GM21381 (cell line): ENCODE measurements around the gene TRIM54.
"Not testable (repeated sequence)": the region's sequence is repeated elsewhere in the genome, so short reads cannot be mapped to it uniquely, and the experiment has no call there.

ENCODE experiments used
- ATAC-seq: cut with Tn5 transposase; IDR thresholded peaks from one replicate; pipeline ENCODE4 v1.9.1; 2021; ENCODE audit warnings: mild to moderate bottlenecking, moderate library complexity; ENCODE audit not compliant: unreplicated experiment

Gene TRIM54

DNA sequence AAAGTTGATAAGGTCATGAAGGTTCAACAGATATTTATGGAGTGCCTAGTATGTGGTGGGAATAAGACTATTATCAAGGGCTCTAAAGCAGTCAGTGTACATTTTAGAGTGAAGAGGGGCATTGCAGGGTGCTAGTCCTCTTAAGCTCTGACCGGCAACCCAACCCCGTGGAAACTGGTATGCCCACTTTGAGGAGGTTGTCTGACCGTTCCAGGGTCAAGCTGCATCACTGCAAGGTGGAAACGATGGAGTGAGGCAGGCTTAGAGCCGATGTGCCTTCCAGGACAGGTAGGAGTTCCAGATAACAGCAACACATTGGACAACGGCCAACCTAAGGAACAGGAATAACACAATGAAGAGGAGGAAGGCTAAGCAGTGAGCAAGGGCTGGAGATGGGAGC lies 27.4 kb downstream of the TRIM54 start:
- no peak for ATAC-seq

GRCh38 chr2:27312152-27312551 lies 29.9 kb downstream of the TRIM54 start:
- no peak for ATAC-seq

GRCh38 chr2:27313882-27314645 lies 31.8 kb downstream of the TRIM54 start:
- no peak for ATAC-seq

DNA sequence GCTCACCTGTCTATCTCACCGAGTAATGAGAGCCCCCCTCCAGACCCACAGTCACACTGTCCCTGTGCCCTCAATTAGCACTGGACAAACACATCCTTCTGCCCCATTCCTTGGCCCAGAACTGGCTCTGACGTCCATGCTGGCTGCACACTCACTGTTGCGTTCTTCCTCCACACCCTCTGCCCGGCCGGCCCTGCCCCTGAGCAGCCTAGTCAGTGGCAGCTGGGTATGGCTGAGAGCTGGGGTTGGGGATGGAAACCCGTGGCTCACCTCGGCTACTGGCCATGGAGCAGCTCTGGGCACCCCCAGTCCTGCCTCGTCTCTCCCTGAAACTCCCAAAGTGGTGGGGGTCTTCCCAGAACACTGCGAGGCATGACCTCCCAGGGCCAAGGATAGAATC lies 32.5 kb downstream of the TRIM54 start:
- ATAC-seq, result no peak

GRCh38 chr2:27315122-27315521 lies 32.9 kb downstream of the TRIM54 start:
- no peak for ATAC-seq

DNA sequence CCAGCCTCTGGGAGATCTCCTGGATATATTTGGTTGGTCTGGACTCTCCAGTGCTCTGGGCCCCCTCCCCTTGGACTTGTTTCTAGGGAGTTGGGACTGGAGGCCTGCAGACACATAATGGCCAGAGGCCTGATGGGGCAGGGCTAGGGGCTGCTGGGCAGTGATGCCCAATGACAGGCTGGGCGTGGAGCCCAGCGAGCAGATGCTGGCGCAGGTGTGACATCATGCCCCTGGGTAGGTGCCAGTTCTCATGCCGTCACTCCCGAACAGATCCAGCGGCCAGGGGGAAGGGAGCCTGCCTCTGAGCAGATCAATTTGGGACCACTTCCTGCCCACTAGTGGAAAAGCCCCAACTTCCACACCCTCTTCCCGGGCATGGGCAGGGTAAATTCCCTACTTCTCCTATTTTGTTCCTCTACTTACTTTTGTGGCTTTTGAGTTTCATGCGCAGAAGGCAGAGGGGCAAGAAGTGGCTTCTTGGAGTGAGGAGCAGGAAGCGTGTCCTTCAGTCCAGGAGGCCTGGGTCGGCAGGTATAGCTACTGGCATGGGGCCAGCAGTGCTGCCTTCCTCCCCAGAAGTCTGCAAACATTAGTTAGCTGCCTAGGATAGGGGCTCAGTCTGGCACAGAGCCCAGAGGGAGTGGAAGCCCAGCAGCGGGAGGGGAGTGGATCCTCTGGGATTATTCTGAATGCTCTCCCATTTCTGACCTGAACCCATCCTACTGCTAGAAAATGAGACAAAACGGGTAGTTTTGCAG lies 34.6 kb downstream of the TRIM54 start:
- ATAC-seq, result no peak

GRCh38 chr2:27319839-27320238 lies 37.6 kb downstream of the TRIM54 start:
- not testable (repeated sequence) for ATAC-seq

DNA sequence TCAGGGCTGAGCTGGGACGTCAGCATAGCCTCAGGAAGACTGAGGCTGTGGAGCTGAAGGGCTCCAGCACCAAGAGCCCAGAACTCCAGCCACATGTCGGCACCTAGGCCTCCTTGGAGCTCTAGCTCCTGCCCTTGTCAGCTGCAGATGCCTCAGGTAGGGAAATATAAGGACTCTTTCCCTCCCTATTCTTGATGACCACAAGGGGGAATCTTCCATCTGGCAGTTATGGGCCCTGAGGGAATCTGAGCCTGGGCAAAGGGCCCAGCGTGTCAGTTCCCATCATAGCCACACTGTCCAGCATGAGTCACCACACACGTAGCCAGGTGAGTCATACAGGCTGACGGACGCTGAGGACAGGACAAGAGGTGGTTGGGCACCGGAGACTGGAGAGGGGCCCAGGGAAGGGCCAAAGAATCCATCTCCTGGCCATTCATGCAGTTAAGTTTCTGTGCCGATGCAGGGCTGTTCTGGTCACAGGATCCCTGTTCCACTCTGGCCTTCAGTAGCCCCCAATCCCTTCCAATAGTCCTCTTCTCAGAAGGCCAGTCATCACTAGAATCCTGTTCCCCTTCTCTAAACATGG lies 38.8 kb downstream of the TRIM54 start:
- no peak for ATAC-seq

- no peak for ATAC-seq
These were observed 40.1 kb downstream of the TRIM54 start for GRCh38 chr2:27322301-27322765.

- peak; percentile 96 for ATAC-seq
These were observed 40.8 kb downstream of the TRIM54 start, which contains the start of gene MPV17 for GRCh38 chr2:27322766-27323595. Gene MPV17, minus strand, starts transcription at chr2:27323097. Its CDS starts 580 bp downstream, at chr2:27322517.

DNA sequence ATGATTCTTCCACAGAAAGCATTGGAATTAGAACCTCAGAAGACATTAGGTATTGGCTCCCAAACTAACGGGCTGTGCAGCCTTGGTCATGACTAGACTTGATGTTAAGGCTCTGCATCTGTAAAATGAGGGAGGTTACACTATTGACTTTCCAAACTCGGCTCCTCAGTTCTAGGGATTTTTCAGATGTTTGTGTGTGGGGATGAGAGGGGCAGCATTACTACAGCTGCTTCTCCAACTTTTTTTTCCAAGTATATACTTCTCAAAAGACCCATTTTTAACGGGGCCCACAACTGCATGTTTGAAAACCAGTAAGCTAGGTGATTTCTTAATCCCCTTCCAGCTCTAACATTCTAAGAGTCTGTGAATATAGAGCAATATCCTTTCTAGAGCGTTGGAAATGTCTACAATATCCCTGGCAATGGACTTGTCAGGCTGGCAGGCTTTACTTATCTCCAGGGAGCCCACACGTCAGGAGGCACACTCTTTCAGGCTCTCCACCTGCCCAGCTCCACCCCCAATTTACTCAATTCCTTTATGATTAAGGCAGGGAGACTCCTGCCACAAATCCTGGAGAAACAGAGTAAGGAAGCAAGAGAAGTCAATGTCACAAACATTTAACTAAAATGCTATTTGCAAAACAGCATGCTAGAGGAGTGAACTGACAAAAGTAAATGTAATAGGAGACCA lies 41.5 kb downstream of the TRIM54 start:
- no peak for ATAC-seq

- no peak for ATAC-seq
These were observed 42.5 kb downstream of the TRIM54 start for GRCh38 chr2:27324720-27325119.

DNA sequence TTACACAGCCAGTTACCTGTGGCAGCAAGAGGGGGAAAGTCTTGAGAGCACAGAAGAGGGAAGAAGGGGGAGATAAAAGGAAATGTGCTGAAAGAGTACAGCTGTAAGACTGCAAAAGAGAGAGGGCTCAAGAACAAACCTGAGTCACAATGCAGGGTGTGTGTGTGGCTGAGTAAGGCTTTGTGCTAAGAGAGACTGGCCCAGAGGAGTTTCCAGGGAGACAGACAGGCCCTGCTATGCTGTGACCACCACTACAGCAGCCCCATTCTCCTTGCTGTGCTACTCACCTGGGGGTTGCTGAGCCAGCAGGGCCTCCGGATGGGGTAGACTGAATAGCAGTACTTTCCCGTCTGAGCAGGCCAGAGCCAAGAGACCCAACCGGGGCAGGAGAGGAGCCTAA lies 53.1 kb downstream of the TRIM54 start:
- no peak for ATAC-seq

- ATAC-seq, result no peak
These were observed 53.9 kb downstream of the TRIM54 start for GRCh38 chr2:27336173-27336572.

GRCh38 chr2:27347641-27348040 lies 65.4 kb downstream of the TRIM54 start:
- no peak for ATAC-seq

DNA sequence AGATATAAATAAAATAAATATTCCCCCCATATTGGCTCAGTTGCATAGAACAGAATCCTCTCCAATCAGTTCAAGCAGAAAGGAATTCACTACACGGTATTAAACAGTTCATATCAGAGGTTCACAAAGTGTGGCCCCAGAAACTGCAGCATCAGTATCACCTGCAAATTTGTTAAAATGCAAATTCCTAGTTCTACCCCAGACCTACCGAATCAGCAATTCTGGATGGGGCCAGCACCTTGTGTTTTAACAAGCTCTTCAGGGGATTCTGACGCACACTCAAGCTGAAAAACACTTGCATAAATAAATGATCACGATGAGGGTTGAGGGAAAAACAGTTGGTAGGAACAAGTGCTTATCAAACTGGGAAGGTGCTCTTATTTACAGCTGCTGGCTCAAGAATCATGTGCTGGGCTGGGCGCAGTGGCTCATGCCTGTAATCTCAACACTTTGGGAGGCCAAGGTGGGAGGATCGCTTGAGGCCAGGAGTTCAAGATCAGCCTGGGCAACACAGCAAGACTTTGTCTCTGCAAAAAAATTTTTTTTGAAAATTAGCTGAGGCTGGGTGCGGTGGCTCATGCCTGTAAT lies 68.0 kb downstream of the TRIM54 start:
- ATAC-seq, result no peak

DNA sequence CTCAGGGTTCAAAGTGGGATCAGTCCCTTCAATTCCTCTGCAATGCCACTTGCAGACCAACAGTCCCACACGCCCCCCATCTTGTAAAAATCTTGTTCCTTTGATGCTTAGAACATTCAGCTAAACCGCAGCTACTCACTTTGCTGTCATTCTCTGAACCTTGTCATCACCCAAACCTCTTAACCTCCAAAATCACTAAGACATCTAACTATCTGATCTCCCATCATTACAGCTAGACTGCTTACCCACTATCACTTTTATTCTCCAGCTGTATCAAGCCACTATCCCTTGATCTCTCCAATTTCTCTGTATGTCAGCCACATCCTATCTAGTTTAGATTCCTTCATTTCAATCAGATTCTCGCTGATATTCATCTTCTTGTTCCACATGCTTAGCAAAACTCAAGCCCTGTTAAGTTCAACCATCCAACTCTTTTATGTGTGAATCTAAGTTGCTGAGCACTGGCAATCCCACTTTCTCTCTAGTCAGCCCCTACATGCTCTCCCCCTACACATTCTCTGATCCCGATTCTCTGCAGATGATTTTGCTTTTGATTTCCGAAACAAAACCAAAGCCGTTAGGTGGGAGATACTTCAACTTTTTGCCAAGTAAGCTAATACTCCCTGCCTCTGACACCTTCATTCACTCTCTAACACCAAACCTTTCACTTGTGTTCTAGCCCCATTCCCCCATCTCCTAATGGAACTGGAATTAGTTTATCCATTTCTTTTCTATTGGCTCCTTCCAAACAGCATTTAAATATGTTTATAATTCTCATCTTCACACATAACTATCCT lies 69.8 kb downstream of the TRIM54 start:
- no peak for ATAC-seq

DNA sequence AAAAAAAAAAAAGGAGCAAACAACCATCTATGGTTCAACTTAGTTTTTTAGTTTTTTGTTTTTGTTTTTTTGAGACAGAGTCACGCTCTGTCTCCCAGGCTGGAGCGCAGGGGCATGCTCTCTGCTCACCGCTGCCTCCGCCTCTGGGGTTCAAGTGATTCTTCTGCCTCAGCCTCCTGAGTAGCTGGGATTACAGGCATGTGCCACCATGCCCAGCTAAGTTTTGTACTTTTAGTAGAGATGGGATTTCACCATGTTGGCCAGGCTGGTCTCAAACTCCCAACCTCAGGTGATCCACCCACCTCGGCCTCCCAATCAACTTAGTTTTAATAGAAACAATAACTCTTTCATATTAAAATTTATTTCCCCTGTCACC lies 71.1 kb downstream of the TRIM54 start:
- not testable (repeated sequence) for ATAC-seq
